ENCODE results near the gene THYN1.

Gene THYN1

DNA sequence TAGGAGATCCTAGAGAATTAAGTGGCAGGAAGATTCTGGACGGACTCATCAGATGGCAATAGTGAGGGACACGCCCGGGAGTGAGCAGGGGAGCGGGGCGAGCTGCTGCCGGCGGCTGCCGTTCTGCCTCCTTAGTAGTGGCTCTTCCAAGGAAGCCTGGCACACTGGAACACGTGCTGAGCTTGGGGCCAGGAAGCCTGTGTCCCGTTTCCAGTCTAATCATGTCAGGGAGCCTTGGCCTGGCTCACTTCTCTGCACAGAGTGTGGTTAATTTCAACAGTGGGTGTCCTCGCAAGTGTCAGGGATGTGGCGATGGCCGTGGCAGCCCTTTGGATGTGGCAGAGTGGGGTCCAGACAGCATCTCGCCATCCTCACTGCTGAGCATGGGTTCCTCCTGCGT, 39.5 kb upstream of the THYN1 start:
- Histone ChIP-seq H4K91ac (ENCODE audit: low read length) (no peak overlapping the region), H3K4me3 (ENCODE audit: insufficient read depth in 1 of 2, low read depth in 1 of 2, low read length in 2 of 2) (no peak overlapping the region), H2BK15ac (ENCODE audit: low read depth, poor library complexity, severe bottlenecking) (no peak overlapping the region), H3K79me1 (replicated peaks; ENCODE audit: low read length, poor library complexity, severe bottlenecking) (no peaks in the 10 kb centered on the region), H3K18ac (ENCODE audit: low read depth in 1 of 2, low read length in 2 of 2) (no peak overlapping the region), H2BK120ac (ENCODE audit: low read depth, low read length) (no peak overlapping the region), H2BK5ac (ENCODE audit: low read depth, low read length, poor library complexity, severe bottlenecking) (no peak overlapping the region), H3K23ac (ENCODE audit: low read length in 2 of 2) (no peak overlapping the region), H4K8ac (ENCODE audit: low read length) (no peak overlapping the region), H3K27me3 (ENCODE audit: control insufficient read depth in 1 of 2, insufficient read depth in 1 of 2, low read length in 2 of 2) (peaks cover 0 to 27% of the 10 kb centered on the region in 2 experiments), H3K14ac (ENCODE audit: low read length in 2 of 2) (no peak overlapping the region), H3K9me3 (ENCODE audit: control insufficient read depth, low read length) (no peaks in the 10 kb centered on the region), H2AFZ (ENCODE audit: low read depth, low read length) (no peak overlapping the region), H2AK5ac (ENCODE audit: low read length, severe bottlenecking) (no peak overlapping the region), H3K4me2 (ENCODE audit: low read length, poor library complexity, severe bottlenecking) (no peak overlapping the region), H3K27ac (ENCODE audit: low read length, poor library complexity, severe bottlenecking) (no peak overlapping the region), H3K36me3 (ENCODE audit: control insufficient read depth in 1 of 2, insufficient read depth in 2 of 2, low read depth in 1 of 2, low read length in 2 of 2) (no peaks in the 10 kb centered on the region), H3K4ac (ENCODE audit: low read depth in 1 of 2, low read length in 2 of 2) (no peak overlapping the region), H2BK12ac (ENCODE audit: low read length in 2 of 2) (no peak overlapping the region), H3K9ac (ENCODE audit: low read length) (no peak overlapping the region), H3K4me1 (ENCODE audit: control insufficient read depth, insufficient read depth, low read depth, low read length) (no peaks in the 10 kb centered on the region)
- no peak for DNase-seq
- WGBS = 73% methylated on average over 15 of the region's 15 CpGs

DNA sequence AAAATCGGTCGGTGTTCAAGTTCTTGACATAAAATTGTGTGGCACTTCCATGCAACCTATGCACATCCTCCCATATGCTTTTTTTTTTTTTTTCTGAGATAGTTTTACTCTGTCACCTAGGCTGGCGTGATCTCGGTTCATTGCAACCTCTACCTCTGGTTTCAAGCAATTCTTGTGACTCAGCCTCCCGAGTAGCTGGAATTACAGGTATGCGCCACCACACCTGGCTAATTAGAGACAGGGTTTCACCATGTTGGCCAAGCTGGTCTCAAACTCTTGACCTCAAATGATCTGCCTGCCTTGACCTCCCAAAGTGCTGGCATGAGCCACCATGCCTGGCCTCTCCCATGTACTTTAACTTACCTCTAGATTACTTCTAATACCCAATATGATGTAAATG, 38.0 kb upstream of the THYN1 start:
- Histone ChIP-seq H2BK12ac (ENCODE audit: low read length in 2 of 2) (no peak overlapping the region), H2AFZ (ENCODE audit: low read depth, low read length) (no peak overlapping the region), H3K23ac (ENCODE audit: low read length in 2 of 2) (no peak overlapping the region), H3K4ac (ENCODE audit: low read depth in 1 of 2, low read length in 2 of 2) (no peak overlapping the region), H3K79me1 (replicated peaks; ENCODE audit: low read length, poor library complexity, severe bottlenecking) (no peaks in the 10 kb centered on the region), H3K27me3 (ENCODE audit: control insufficient read depth in 1 of 2, insufficient read depth in 1 of 2, low read length in 2 of 2) (peaks cover 0 to 29% of the 10 kb centered on the region in 2 experiments), H3K4me3 (ENCODE audit: insufficient read depth in 1 of 2, low read depth in 1 of 2, low read length in 2 of 2) (no peak overlapping the region), H3K14ac (ENCODE audit: low read length in 2 of 2) (no peak overlapping the region), H3K18ac (ENCODE audit: low read depth in 1 of 2, low read length in 2 of 2) (no peak overlapping the region), H3K27ac (ENCODE audit: low read length, poor library complexity, severe bottlenecking) (no peak overlapping the region), H3K4me2 (ENCODE audit: low read length, poor library complexity, severe bottlenecking) (no peak overlapping the region), H2BK5ac (ENCODE audit: low read depth, low read length, poor library complexity, severe bottlenecking) (no peak overlapping the region), H2AK5ac (ENCODE audit: low read length, severe bottlenecking) (no peak overlapping the region), H4K8ac (ENCODE audit: low read length) (no peak overlapping the region), H2BK15ac (ENCODE audit: low read depth, poor library complexity, severe bottlenecking) (no peak overlapping the region), H3K4me1 (ENCODE audit: control insufficient read depth, insufficient read depth, low read depth, low read length) (no peaks in the 10 kb centered on the region), H2BK120ac (ENCODE audit: low read depth, low read length) (no peak overlapping the region), H4K91ac (ENCODE audit: low read length) (no peak overlapping the region), H3K9ac (ENCODE audit: low read length) (no peak overlapping the region), H3K9me3 (ENCODE audit: control insufficient read depth, low read length) (no peaks in the 10 kb centered on the region), H3K36me3 (ENCODE audit: control insufficient read depth in 1 of 2, insufficient read depth in 2 of 2, low read depth in 1 of 2, low read length in 2 of 2) (no peaks in the 10 kb centered on the region)
- WGBS = 66% methylated on average over 6 of the region's 6 CpGs
- DNase-seq = no peak

DNA sequence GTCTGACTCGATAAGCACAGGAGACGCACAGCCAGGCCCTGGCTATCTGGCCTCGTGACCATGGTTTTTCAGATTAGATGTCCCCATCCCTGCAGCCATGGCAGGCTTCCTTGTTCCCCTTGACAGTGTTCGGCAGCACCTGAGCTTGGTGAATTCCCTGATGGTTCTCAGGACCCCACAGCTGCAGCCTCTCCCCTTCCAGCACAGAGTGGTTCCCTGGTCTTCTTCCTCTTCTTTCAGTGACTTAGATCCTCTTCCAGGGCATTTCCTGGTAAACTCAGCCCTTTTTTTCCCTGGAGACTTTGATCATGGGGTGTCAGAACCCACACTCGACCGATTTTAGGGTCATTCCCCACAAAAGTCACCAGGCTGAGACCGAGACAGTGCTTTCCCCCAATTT, 37.5 kb upstream of the THYN1 start:
- 79% methylated on average over 7 of the region's 7 CpGs for WGBS

DNA sequence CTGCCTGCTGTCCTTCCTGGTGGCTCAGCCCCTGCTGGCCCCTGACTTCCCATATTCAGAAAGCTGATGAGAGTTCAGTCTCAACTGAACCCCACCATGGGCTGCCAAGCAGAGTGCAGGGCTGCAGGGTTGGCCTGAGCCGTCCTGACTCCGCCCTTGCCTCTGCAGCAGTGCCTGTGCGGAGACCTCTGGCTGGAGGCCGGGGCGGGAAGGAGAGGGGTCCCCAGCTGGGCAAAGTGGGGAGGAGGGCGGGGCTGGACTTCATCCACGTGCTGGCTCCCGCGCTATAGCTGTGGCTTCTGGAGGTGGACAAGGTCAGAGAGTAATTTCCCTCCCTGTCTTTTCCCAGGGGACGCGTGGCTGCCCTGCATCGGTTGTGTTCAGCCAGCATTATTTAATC, 36.6 kb upstream of the THYN1 start:
- 75% methylated on average over 12 of the region's 12 CpGs for WGBS
- Histone ChIP-seq H3K9ac (ENCODE audit: low read length) (no peak overlapping the region), H3K4me1 (ENCODE audit: control insufficient read depth, insufficient read depth, low read depth, low read length) (no peaks in the 10 kb centered on the region), H2BK5ac (ENCODE audit: low read depth, low read length, poor library complexity, severe bottlenecking) (no peak overlapping the region), H4K91ac (ENCODE audit: low read length) (no peak overlapping the region), H3K14ac (ENCODE audit: low read length in 2 of 2) (no peak overlapping the region), H4K8ac (ENCODE audit: low read length) (no peak overlapping the region), H3K27me3 (ENCODE audit: control insufficient read depth in 1 of 2, insufficient read depth in 1 of 2, low read length in 2 of 2) (peaks cover 0 to 29% of the 10 kb centered on the region in 2 experiments), H3K27ac (ENCODE audit: low read length, poor library complexity, severe bottlenecking) (no peak overlapping the region), H3K4ac (ENCODE audit: low read depth in 1 of 2, low read length in 2 of 2) (no peak overlapping the region), H3K18ac (ENCODE audit: low read depth in 1 of 2, low read length in 2 of 2) (no peak overlapping the region), H2BK12ac (ENCODE audit: low read length in 2 of 2) (no peak overlapping the region), H3K79me1 (replicated peaks; ENCODE audit: low read length, poor library complexity, severe bottlenecking) (no peaks in the 10 kb centered on the region), H3K9me3 (ENCODE audit: control insufficient read depth, low read length) (no peaks in the 10 kb centered on the region), H3K36me3 (ENCODE audit: control insufficient read depth in 1 of 2, insufficient read depth in 2 of 2, low read depth in 1 of 2, low read length in 2 of 2) (no peaks in the 10 kb centered on the region), H2AFZ (ENCODE audit: low read depth, low read length) (no peak overlapping the region), H2BK120ac (ENCODE audit: low read depth, low read length) (no peak overlapping the region), H3K4me3 (ENCODE audit: insufficient read depth in 1 of 2, low read depth in 1 of 2, low read length in 2 of 2) (no peak overlapping the region), H2BK15ac (ENCODE audit: low read depth, poor library complexity, severe bottlenecking) (no peak overlapping the region), H3K23ac (ENCODE audit: low read length in 2 of 2) (no peak overlapping the region), H3K4me2 (ENCODE audit: low read length, poor library complexity, severe bottlenecking) (no peak overlapping the region), H2AK5ac (ENCODE audit: low read length, severe bottlenecking) (no peak overlapping the region)
- no peak for DNase-seq

More for the DNA sequence above, 37.5 kb upstream of the THYN1 start:
- Histone ChIP-seq H2BK15ac (ENCODE audit: low read depth, poor library complexity, severe bottlenecking) (no peak overlapping the region), H3K27me3 (ENCODE audit: control insufficient read depth in 1 of 2, insufficient read depth in 1 of 2, low read length in 2 of 2) (peaks cover 0 to 29% of the 10 kb centered on the region in 2 experiments), H3K9me3 (ENCODE audit: control insufficient read depth, low read length) (no peaks in the 10 kb centered on the region), H3K36me3 (ENCODE audit: control insufficient read depth in 1 of 2, insufficient read depth in 2 of 2, low read depth in 1 of 2, low read length in 2 of 2) (no peaks in the 10 kb centered on the region), H4K8ac (ENCODE audit: low read length) (no peak overlapping the region), H2AK5ac (ENCODE audit: low read length, severe bottlenecking) (no peak overlapping the region), H3K4me1 (ENCODE audit: control insufficient read depth, insufficient read depth, low read depth, low read length) (no peaks in the 10 kb centered on the region), H3K4me2 (ENCODE audit: low read length, poor library complexity, severe bottlenecking) (no peak overlapping the region), H4K91ac (ENCODE audit: low read length) (no peak overlapping the region), H2BK12ac (ENCODE audit: low read length in 2 of 2) (no peak overlapping the region), H3K18ac (ENCODE audit: low read depth in 1 of 2, low read length in 2 of 2) (no peak overlapping the region), H3K4ac (ENCODE audit: low read depth in 1 of 2, low read length in 2 of 2) (no peak overlapping the region), H2BK120ac (ENCODE audit: low read depth, low read length) (no peak overlapping the region), H3K23ac (ENCODE audit: low read length in 2 of 2) (no peak overlapping the region), H3K14ac (ENCODE audit: low read length in 2 of 2) (no peak overlapping the region), H3K9ac (ENCODE audit: low read length) (no peak overlapping the region), H2AFZ (ENCODE audit: low read depth, low read length) (no peak overlapping the region), H3K27ac (ENCODE audit: low read length, poor library complexity, severe bottlenecking) (no peak overlapping the region), H3K4me3 (ENCODE audit: insufficient read depth in 1 of 2, low read depth in 1 of 2, low read length in 2 of 2) (no peak overlapping the region), H3K79me1 (replicated peaks; ENCODE audit: low read length, poor library complexity, severe bottlenecking) (no peaks in the 10 kb centered on the region), H2BK5ac (ENCODE audit: low read depth, low read length, poor library complexity, severe bottlenecking) (no peak overlapping the region)
- DNase-seq = no peak

All from mesenchymal stem cell (in vitro differentiated cells and primary cell).